ENCODE results near the gene CNOT11. TPM values are rescaled to one million over a fixed set of nuclear protein-coding genes. Genes with fewer than 3 reads are reported as not detected.
A peak's percentile ranks its signal among the peaks of the same experiment; 100 is the strongest.

The CNOT11 gene
- total RNA-seq, 4 donors from 2014 or later, result 26.1 to 32.1 (median 28.7) TPM

DNA sequence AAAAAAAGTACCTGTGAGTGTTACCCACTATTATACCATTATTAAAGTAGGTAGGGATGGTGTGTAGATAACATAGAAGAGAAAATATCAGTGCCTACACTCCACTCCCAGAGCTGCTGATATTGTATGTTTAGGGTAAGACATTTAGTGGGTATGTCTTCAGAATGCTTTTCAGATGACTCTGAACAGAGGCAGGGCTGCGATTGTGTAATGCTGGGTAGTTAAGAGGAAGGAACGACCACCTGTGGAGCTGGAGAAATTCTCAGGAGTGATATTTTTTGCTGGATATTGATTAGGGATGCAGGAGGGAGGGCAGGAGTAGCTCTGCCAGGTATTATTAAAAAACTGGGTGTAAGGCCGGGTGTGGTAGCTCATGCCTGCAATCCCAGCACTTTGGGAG is 2.8 kb downstream of the CNOT11 start:
- H3K4me3 ChIP-seq (ENCODE audit: low read depth, poor library complexity, severe bottlenecking), result no peak overlapping the region
- no peak for TF ChIP-seq POLR2A (IDR thresholded peaks at IDR 0.05)
- TF ChIP-seq, protein P1, sequence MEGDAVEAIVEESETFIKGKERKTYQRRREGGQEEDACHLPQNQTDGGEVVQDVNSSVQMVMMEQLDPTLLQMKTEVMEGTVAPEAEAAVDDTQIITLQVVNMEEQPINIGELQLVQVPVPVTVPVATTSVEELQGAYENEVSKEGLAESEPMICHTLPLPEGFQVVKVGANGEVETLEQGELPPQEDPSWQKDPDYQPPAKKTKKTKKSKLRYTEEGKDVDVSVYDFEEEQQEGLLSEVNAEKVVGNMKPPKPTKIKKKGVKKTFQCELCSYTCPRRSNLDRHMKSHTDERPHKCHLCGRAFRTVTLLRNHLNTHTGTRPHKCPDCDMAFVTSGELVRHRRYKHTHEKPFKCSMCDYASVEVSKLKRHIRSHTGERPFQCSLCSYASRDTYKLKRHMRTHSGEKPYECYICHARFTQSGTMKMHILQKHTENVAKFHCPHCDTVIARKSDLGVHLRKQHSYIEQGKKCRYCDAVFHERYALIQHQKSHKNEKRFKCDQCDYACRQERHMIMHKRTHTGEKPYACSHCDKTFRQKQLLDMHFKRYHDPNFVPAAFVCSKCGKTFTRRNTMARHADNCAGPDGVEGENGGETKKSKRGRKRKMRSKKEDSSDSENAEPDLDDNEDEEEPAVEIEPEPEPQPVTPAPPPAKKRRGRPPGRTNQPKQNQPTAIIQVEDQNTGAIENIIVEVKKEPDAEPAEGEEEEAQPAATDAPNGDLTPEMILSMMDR (IDR thresholded peaks at IDR 0.05), result no peak
- DNase-seq (ENCODE audit: low spot score in 2 of 2), result no peak
- WGBS, 2 donors, result 65 to 79% methylated on average over 3 of the region's 3 CpGs
- intact Hi-C loops (cut with DNase I; ENCODE audit: low total_unique reads), result no loop called here

DNA sequence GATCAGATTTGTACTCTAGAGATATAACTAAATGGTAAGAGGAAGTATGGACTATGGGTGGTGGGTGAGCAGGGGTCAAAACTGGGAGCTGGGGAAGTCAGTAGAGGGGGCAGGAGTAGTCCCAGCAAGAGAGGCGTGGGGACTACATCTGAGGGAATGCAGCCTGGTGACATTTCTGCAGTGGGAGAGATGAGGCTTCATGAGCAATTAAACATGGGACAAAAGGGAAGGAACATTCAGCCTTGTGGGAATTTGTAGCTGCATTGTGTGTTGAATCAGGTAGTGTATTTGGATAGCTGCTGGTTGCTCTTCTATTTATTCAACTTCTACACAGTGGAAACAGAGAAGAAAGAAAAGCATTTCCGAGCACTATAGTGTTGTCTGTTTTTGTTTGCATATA is 3.6 kb downstream of the CNOT11 start:
- 83 to 92% methylated on average over 2 of the region's 2 CpGs for WGBS, 2 donors
- intact Hi-C loops (cut with DNase I; ENCODE audit: low total_unique reads), result no loop called here
- no peak overlapping the region for H3K4me3 ChIP-seq (ENCODE audit: low read depth, poor library complexity, severe bottlenecking)
- TF ChIP-seq, protein P1 (IDR thresholded peaks at IDR 0.05), result no peak
- TF ChIP-seq POLR2A (IDR thresholded peaks at IDR 0.05), result no peak
- peak in 1 of 2 donors; percentile 37 for DNase-seq (ENCODE audit: low spot score in 2 of 2)

DNA sequence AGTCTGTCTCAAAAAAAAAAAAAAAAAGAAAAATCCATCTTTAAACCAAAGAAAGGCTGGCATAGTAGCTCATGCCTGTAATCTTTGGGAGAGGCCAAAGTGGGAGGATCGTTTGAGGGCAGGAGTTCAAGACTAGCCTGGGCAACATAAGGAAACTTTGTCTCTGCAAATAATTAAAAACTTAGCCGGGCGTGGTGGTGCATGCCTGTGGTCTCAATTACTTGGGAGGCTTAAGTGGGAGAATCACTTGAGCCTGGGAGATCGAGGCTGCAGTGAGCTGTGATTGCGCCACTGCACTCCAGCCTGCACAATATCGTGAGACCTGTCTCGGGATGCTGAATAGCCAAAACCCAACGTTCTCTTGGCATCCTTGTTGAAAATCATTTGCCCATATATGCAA is 6.1 kb downstream of the CNOT11 start:
- no peak for TF ChIP-seq POLR2A (IDR thresholded peaks at IDR 0.05)
- TF ChIP-seq, protein P1 (IDR thresholded peaks at IDR 0.05), result no peak
- no peak for DNase-seq (ENCODE audit: low spot score in 2 of 2)
- WGBS, 2 donors, result 93 to 94% methylated on average over 8 of the region's 8 CpGs
- intact Hi-C loops (cut with DNase I; ENCODE audit: low total_unique reads), result no loop called here
- no peak overlapping the region for H3K4me3 ChIP-seq (ENCODE audit: low read depth, poor library complexity, severe bottlenecking)

DNA sequence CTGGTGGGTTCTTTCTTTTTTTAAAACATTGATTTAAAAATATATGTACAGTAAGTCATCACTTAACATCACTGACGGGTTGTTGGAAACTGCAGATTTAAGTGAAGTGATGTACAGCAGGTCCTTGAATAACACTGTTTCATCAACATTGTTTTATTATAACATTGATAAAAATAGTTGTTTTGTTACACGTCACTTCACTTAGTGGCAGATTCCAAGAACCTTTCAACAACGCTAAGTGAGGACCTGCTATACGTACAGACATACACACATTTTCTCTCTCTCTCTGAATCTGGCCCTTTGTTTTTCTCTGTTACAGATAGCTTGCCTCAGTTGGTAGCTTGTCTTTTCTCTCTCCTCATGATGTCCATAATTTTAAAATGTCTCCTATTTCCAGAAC is 9.5 kb downstream of the CNOT11 start:
- 90 to 91% methylated on average over 4 of the region's 4 CpGs for WGBS, 2 donors
- intact Hi-C loops (cut with DNase I; ENCODE audit: low total_unique reads), result no loop called here
- H3K4me3 ChIP-seq (ENCODE audit: low read depth, poor library complexity, severe bottlenecking), result no peak overlapping the region
- DNase-seq (ENCODE audit: low spot score in 2 of 2), result no peak
- no peak for TF ChIP-seq POLR2A (IDR thresholded peaks at IDR 0.05)
- TF ChIP-seq, protein P1 (IDR thresholded peaks at IDR 0.05), result no peak

DNA sequence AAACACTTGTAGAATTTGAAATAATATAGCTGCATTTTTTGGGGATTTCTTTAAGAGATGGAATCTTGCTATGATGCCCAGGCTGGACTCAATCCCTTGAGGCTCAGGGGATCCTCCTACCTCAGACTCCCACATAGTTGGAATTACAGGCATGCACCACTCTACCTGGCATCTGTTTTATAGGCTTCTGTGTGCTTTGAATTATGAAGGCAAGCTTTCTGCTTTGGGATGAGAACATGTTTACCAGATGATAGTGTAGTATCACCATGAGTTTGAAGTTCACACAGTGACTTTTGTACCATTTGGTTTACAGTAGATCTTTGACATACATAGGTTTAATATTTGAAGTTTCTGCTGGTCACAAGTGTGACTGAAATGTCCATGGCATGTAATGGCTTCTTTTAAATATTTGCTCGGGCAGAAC is 10.7 kb downstream of the CNOT11 start:
- WGBS, 2 donors, result 90 to 97% methylated on average over 1 of the region's 1 CpG
- TF ChIP-seq, protein P1 (IDR thresholded peaks at IDR 0.05), result no peak
- no peak for TF ChIP-seq POLR2A (IDR thresholded peaks at IDR 0.05)

DNA sequence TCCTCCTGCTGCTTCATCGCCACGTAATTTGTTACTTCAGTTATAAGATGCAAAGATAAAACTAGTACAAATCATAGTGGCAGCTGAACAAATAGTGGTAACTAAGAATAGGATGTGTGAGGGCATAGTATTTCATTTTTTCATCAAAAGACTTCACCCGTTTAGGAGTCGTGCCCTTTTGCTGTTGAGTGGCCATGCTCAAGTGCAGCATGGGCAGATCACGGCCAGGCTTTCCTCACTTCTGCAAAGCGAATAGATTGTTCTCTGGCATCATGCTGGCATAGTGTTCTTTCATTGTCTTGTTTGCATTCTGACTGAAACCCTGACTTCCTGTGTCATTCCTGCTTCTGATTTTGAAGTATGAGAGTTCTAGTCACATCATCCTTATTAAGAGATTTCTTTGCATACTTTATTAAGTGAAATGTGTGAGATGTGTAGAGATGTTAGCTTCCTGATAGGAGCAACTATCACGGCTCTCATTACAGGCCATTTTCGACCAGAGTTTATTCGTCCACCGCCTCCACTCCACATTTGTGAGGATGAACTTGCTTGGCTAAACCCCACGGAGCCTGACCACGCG is 11.8 kb downstream of the CNOT11 start:
- no peak overlapping the region for H3K4me3 ChIP-seq (ENCODE audit: low read depth, poor library complexity, severe bottlenecking)
- 89 to 91% methylated on average over 13 of the region's 13 CpGs for WGBS, 2 donors
- TF ChIP-seq, protein P1 (IDR thresholded peaks at IDR 0.05), result no peak
- no peak for TF ChIP-seq POLR2A (IDR thresholded peaks at IDR 0.05)
- intact Hi-C loops (cut with DNase I; ENCODE audit: low total_unique reads), result no loop called here
- peak in 1 of 2 donors; percentile 49 for DNase-seq (ENCODE audit: low spot score in 2 of 2)

More for the DNA sequence above, 10.7 kb downstream of the CNOT11 start:
- no peak for DNase-seq (ENCODE audit: low spot score in 2 of 2)
- intact Hi-C loops (cut with DNase I; ENCODE audit: low total_unique reads), result no loop called here
- no peak overlapping the region for H3K4me3 ChIP-seq (ENCODE audit: low read depth, poor library complexity, severe bottlenecking)
